Activated CD4-positive, CD25-positive, alpha-beta regulatory T cell (primary cell): ENCODE results near the gene PPP1R1B.
A peak's percentile ranks its signal among the peaks of the same experiment; 100 is the strongest.

Source experiments
- DNase-seq, 4 experiments: peaks; one replicate each; lab custom pipeline; 2025; lab: John Stamatoyannopoulos, UW

The PPP1R1B gene

GRCh38 chr17:39667945-39668924, 41.5 kb downstream of the PPP1R1B start, which contains the start of gene PNMT:
TSS of gene PNMT (plus strand) at chr17:39668453. CDS start at chr17:39668476, 23 bp downstream.
- DNase-seq: peak; percentile 45 to 65 (median 54)

- DNase-seq: no peak
These were observed 43.4 kb downstream of the PPP1R1B start for GRCh38 chr17:39669897-39670735.

GRCh38 chr17:39670746-39671145, 44.0 kb downstream of the PPP1R1B start:
- no peak for DNase-seq

- no peak for DNase-seq
These were observed 45.1 kb downstream of the PPP1R1B start for GRCh38 chr17:39671651-39672521.

- DNase-seq: no peak
These were observed 46.0 kb downstream of the PPP1R1B start for GRCh38 chr17:39672522-39673334.

- DNase-seq: no peak
These were observed 46.8 kb downstream of the PPP1R1B start for GRCh38 chr17:39673335-39674081.

GRCh38 chr17:39674179-39674578, 47.4 kb downstream of the PPP1R1B start:
- DNase-seq: no peak

- no peak for DNase-seq
These were observed 48.1 kb downstream of the PPP1R1B start for GRCh38 chr17:39674702-39675389.

- no peak for DNase-seq
These were observed 48.8 kb downstream of the PPP1R1B start for GRCh38 chr17:39675390-39676082.

- DNase-seq: peak in 1 of 4 experiments; percentile 34
These were observed 49.6 kb downstream of the PPP1R1B start for GRCh38 chr17:39676198-39676819.

- DNase-seq: no peak
These were observed 50.3 kb downstream of the PPP1R1B start for GRCh38 chr17:39677072-39677471.

- DNase-seq: no peak
These were observed 51.0 kb downstream of the PPP1R1B start for GRCh38 chr17:39677542-39678339.

GRCh38 chr17:39678340-39679116, 51.8 kb downstream of the PPP1R1B start:
- DNase-seq: no peak

GRCh38 chr17:39679521-39680192, 52.9 kb downstream of the PPP1R1B start:
- peak in 1 of 4 experiments; percentile 15 for DNase-seq

GRCh38 chr17:39683295-39683939, 56.7 kb downstream of the PPP1R1B start:
- no peak for DNase-seq
